ENCODE results near the gene KDM4B.

Gene KDM4B

DNA sequence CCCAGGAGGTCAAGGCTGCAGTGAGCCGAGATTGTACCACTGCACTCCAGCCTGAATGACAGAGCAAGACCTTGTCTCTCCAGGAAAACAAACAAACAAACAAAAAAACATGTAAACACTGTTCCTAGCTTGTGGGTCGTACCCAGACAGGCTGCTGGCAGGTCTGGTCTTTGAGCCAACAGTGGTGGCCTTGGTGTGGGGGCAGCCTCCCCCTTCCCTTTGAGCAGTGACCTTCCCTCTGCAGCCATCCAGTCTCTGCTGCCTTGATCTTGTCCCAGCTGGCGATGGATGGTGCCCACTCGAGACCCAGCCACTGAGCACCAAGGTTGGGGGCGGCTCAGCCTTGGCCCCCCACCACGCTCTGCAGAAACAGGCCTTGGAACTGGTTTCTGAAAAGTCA is 143.3 kb downstream of the KDM4B start:
- DNase-seq: no peak

DNA sequence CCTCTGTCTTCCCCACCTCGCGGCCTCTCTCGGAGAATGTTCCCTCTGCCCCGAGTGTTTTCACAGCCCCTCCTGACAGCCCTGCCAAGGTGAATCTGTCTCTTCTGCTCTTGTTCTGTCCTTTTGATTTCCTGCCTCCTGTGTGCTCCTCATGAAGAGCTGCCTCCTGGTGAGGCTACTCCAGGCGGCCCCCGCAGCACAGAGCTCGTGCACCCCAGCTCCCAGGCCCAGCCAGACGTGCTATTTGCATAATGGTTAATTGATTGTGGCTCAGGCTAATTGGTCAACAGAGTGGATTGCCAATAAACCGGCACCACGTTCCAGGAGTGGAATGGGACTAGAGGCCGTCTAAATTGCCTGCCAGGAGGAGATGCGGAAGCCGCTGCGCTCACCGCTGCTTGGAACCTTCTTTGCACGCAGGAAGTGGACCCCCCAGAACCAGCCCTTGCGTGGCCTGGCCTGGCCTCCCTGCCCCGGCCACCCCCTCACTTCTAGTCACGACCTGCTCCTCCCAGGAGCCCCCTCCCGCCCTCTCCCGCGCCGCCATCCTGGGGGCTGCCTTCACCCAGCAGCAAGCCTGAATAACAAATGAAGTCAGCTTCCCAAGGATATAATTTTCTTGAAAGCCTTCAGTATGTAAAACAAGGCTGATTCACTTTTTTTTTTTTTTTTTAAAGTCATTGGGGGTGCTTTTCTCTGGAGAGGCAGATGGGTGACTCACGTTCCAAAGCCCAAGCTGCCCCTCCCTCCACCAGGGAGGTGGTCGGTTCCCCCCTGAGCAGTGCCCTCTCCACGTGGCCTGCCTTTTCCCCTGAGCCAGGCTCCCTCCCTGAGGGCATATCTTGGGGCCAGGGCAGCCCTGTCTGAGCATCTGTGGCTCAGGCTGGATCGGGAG is 144.0 kb downstream of the KDM4B start:
- no peak for DNase-seq

DNA sequence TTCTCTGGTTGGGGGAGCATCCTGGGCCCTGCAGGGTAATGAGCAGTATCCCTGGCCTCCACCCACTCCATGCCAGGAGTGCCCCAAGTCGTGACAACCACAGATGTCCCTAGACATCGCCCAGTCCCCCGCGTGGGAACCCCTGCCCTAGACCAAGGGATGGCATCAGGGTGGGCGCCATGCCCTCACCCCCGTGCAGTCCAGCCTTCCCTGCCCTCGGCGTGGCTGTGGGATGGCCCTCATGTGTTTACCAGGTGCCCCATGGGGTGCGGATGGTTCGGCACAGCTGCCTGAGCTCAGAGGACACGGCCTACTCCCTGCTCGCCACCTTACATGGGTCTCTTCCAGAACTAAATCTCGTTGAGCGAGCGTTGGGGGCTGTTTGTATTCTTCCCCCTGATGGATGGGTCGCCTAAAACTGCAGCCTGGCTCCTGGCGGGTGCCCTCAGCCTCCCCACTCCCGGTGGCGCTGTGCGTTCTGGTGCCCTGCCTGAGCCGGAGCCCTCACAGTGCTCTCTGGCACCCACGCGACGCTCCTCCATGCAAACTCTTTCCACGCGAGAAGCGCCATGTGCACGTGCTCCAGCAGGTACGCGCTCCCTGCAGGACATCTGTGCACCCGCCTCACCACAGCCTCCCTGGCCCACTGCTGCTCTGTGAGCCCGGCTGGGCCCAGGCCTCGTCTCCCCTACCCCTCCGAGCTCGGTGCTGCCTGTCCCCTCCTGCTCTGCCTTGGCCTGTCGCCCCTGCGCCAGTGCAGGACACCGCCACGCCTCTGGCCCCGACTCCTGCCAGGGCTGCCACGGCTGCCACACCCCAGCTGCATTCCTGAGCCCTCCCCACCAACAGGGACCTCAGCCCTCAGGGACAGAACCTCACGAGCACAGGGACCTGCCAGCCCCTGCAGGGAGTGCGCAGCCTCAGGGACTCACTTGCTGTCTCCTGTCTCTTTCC is 145.0 kb downstream of the KDM4B start:
- no peak for DNase-seq

DNA sequence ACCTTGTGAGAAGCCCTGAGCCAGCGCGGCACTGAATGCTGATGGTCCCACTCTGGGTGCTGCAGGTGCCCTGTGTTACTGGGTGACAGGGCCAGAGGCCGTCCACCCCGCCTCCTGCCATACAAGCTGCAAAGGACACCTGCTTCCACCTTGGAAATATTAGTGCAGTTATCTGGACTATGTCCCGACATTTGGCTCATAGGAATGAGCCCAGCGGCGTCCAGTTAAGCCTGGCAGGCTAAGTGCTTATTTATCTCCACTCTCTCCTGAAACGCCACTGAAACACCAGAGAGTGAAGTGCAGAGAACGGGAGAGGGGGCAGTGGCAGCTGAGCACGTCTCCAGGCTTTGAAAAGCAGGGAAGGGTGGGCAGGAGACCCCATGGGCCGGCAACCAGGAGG is 145.8 kb downstream of the KDM4B start:
- DNase-seq: no peak

DNA sequence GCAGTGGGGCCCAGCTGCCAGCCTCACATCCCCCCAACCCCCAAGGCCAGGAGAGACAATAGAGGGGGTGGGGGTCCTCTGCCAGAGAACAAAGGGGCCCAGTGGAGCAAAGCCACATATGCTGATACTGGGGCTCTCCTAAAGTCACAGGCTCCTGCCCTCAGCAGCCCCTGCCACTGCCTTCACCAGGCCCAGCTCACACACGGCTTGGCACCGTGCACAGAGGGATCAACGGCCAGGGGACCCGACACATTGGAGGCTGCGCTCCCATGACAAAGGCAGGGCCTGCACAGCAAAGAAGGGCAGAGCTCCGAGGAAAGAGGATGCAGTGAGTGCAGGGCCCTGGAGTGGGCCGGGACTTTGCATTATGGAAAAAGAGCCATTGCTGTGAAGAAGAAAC is 146.4 kb downstream of the KDM4B start:
- no peak for DNase-seq

DNA sequence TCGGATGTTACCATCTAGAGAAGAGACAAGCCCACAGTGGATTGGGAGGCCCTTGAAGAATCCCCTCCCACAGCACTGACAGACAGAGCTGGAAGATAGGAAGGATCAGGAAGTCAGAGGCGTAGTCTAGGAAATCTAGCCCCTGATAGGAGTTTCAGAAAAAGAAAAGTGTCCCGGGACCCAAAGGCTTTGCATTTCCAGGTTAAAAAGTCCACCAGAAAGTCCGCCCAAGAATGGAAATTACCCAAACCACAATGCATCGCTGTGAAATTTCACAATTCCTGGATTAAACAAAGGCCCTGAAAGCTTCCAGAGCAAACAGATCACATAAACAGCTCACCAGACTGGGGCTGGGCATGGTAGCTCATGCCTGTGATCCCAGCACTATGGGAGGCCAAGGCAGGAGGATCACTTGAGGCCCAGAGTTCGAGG is 146.9 kb downstream of the KDM4B start:
- DNase-seq: no peak

DNA sequence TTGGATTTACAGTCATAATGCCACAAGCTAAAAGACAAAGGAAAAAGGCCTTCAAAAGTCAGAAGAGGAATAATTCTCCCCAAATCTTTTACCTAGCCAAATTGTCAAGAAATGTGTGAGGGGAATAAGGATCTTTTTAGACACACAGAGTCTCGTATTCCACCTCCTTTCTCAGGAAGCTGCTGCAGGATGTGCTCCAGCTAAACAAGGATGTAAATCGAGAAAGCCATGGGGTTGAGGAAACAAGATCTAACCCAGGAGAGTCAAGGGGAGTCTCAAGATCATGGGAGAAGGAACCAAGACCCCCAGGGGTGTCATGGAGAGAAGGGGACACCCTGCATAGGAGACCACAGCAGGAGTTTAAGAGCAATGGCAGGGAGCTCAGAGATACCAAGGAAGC is 147.4 kb downstream of the KDM4B start:
- no peak for DNase-seq

DNA sequence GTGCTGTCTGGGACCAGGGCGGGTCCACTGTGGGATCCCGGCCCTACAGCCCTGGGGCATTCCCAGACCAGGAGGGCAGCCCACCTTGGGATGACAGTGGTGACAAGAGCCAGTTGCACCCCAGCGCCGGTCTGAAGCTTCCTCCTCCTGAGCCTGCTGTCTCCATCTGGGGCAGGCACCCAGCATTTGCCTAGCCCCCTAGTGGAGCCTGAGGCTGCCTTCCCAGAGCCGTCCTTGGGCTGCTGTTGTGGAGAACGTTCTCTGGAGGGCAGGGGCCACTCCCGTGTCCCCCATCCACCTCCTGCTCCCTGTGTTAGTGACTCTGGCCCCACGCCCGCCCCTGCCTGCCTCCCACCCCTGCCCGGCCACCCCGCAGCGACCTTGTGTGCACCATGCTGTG is 148.5 kb downstream of the KDM4B start:
- DNase-seq: no peak

DNA sequence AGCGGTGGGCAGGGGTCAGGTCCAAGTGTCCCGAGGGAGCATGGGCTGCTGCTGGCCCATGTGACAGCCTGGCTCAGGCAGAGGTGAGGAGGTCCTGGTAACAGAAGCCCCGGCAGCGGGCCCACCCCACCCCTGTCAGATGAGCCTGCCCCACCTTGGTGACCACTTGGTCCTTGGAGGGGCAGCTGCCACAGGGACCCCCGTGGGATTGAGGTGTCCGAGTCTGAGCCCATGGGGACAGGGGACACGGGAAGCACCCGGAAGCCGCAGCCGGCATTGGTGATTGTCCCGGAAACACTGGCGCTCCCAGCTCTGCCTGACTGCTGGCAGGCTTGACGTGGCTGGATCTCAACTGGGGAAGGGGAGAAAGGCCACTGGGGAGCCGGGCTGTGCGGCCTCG is 149.1 kb downstream of the KDM4B start:
- no peak for DNase-seq

DNA sequence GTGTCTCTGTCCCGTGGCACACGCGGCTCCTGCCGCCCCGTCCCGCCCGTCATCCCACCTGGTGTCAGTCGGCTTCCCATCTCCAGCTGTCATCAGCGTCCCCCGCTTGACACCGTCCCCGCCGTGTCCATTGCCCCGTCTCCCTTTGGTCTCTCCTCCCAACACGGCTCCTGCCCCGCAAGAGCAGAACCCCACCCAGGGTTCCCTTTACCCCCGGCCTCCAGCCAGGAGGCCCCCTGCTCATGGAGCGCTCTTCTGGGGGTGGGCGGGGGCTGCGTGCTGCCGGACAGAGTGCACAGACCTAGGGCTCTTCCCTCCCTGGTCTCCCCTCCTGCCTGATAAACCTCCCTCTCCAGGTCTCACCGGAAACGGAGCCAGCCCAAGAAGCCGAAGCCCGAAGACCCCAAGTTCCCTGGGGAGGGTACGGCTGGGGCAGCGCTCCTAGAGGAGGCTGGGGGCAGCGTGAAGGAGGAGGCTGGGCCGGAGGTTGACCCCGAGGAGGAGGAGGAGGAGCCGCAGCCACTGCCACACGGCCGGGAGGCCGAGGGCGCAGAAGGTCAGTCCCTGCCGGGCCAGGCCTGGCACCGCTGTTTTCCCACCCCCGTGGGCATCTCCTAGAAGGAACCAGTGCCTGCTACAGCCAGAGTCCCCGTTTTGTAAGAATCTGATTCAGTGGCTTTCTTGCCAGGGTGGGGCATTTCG is 150.5 kb downstream of the KDM4B start:
- no peak for DNase-seq

DNA sequence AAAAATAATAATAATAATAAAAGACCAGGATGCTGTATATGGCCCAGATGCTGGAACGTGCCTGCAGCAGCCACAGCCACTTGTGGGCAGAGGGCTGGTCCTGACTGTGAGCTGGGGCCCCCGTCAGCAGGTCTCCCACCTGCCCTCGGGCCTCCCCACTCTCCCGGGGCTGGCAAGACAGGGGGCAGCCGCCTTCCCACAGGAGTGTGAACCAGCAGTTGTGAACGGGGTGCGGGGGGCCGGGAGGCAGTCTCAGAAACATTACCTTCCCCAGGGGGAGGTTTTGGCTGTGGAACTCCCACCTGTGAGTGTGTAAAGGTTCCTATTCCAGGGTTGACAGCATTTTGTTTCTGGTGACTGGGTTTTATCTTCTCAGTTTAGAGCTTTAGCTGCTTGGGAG is 151.4 kb downstream of the KDM4B start:
- DNase-seq: no peak

DNA sequence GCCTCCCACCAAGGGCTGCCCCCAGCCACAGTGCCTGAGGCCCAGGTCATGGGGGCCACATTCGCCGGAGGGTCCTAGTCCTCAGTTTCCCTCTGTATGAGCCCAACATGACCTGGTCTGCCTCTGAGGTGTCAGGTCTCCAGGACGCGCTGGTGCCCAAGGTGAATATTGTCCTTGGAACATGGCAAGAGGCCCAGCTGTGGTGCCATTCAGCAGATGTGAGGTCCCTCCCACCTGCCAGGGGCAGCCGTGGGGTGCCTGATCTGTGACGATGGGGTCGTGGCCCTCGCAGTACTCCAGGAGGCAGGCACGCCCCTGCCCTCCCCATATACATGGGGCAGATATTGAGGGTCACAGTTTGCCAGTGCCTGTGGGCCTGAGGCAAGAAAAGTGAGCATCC is 151.9 kb downstream of the KDM4B start:
- no peak for DNase-seq

DNA sequence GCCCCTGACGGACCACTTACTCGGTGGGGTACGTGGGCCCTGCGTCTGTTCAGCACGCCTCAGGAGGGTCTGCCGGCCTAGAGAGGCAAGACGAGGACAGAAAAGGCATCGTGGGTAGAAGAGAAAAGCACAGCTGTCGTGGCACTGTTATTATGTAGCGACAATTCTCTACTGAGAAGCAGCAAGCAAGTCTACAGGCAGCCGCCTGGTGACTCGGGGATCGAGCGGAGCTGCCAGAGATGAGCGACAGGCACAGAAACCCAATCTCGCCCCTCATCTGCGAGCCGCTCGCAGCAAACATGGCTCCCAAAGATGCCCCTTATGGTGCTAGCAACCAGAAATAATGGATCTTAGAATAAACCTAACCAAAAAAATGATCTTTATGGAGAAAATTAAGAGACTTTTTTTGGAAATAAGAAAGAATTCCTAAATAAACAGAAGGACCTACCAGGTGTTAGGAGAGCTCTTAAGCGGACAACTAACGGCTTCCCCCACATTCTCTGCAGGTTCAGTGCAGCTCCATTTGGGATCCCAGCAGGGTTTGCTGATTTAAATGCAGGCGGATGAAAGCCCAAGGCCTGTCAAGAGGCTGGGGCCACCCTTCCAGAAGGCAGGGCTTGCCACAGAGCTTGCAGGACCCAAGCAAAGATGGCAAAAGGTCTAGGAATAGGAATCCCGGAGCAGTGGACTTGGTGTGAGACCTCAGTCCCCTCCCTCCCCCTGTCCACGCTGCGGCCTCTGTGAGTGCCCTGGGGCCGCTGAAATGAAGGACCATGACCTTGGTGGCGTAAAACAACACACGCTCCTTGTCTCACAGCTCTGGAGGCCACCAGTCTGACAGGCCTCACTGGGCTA is 152.6 kb downstream of the KDM4B start:
- DNase-seq: no peak

DNA sequence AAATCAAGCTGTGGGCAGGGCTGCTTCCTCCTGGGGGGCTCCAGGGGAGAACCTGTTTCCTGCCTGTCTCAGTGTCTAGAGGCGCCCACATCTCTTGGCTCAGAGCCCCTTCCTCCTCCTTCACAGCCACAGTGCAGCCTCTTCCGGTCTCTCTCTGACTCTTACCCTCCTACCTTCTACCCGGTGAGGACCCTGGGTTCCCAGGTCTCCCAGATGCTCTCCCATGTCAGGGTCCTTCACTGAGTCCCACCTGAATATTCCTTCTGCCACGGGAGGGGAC is 153.1 kb downstream of the KDM4B start:
- no peak for DNase-seq

DNA sequence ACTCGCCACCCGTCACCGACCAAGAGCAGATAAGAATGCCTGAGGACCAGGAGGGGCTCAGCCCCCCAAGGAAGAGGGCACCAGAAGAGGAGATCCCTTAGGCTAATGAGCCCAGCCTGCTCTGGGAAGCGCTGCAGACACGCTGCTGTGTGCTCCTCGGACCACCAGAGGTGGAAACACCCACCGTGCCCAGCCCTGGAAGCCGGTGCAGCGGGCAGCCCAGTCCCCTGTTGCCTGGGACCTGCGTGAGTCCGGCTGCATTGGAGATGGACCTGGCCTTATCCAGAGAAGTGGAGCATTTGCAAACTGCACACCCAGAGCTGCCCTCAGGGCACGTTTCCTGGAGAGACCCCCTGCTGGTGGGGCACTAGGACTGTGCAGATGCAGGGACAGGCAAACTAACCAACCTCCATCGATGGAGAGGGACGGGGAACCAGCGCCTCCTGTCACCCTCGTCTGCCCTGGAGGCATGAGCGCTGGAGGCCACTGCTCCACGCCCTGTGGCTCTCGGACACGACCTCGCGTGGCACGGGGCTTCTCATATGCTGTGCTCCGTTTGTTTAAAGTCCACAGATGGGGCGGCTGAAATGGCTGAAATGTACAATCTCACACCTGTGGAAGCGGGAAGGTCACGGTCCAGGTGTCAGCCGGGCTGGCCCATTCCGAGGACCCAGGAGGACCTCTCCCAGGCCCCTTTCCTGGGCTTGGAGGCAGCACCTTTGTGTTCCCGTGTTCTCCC is 153.9 kb downstream of the KDM4B start:
- DNase-seq: no peak

DNA sequence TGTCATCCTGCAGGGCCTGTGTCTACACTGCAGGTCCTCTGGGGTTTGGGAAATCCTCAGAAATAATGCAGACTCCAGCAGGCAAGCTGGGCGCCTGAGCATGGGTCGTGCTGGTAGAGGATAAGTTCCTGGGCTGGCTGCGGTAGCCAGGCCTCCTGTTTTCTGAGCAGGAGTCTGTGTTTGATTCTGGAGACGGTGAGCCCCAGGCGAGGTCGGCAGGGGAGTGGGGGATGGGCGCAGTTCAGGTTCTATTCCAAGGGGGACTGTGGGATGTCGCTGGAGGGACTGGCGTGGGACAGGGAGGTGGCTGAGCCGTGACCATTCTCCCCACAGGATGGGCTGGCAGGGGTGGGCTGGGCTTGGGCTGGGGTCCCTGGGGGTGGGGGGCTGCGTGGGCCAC is 154.7 kb downstream of the KDM4B start:
- no peak for DNase-seq

DNA sequence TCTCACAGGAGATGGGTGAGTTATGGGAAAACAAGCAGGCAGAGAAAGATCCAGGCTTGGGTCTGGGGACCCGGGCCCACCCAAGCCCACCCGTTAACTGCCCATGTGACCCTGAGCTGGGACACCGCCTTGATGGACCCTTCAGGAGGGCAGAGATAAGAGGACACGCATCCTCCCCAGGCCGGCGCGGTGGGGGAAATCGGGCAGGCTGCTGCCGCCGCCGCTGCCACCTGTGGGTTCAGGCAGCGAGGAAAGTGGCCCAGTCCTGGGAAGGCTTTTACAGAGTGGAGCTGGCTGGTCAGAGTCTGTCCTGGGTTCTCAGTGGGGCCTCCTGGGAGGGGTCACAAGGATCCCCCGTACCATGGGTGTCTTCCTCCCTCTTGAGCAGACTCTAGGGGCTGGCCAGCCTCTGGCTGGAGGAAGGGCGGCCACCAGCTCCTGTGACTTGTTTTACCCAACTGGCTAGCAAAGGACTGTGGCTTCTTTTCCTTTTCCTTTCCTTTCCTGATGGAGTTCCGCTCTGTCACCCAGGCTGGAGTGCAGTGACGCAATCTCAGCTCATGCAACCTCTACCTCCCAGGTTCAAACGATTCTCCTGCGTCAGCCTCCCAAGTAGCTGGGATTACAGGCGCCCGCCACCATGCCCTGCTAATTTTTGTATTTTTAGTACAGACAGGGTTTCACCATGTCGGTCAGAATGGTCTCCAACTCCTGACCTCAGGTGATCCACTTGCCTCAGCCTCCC is 155.4 kb downstream of the KDM4B start:
- no peak for DNase-seq

DNA sequence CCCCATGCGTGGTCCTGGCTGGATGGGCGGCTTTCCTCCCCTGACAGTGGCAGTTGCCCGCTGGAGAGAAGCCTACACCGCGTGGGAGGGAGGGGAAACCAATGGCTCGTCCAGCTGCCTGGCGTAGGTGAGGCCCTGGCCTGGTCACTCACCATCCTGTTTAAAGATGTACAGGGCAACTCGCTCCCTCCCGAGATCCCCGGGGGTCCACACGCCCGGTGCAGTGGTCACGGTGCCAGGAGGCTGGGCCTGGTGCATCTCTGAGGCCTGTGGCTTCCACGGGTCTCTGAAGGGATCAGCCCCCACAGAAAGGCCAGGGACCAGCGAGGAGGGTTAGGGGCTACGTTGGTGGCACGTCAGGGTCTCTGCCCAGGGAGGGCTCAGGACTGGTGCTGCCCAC is 156.5 kb downstream of the KDM4B start:
- no peak for DNase-seq

DNA sequence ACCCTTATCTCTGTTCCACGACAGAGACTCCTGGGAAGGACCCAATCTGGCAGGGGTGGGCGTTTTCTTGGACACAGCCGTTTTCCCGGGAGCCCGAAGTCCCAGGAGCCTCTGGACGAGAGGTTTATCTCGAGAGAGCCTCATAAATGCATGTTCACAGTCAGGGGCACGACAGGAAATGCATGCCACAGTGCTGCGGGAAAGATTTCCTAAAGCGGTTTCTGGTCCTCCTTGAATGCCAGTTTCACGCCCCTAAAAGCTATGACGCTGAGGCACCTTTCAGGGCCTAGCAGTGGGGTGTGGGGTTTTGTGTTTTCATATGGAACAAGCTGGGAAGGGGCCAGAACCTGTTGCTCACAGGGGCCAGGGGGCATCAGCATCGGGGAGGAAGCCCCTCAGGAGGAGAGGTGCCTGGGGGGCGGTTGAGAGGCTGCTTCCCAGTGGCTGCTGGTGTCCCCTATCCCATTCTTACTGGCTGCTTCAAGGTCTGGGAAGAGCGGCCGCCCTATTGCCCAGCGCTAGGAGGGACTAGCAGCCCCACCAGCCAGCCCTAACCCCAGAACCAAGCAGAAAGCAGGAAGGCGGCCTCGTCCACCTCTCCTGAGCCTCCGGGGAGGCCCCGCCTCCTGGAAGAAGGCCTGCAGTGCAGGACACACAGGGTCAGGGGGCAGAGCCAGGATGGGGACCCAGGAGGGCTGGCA is 157.0 kb downstream of the KDM4B start:
- DNase-seq: no peak

DNA sequence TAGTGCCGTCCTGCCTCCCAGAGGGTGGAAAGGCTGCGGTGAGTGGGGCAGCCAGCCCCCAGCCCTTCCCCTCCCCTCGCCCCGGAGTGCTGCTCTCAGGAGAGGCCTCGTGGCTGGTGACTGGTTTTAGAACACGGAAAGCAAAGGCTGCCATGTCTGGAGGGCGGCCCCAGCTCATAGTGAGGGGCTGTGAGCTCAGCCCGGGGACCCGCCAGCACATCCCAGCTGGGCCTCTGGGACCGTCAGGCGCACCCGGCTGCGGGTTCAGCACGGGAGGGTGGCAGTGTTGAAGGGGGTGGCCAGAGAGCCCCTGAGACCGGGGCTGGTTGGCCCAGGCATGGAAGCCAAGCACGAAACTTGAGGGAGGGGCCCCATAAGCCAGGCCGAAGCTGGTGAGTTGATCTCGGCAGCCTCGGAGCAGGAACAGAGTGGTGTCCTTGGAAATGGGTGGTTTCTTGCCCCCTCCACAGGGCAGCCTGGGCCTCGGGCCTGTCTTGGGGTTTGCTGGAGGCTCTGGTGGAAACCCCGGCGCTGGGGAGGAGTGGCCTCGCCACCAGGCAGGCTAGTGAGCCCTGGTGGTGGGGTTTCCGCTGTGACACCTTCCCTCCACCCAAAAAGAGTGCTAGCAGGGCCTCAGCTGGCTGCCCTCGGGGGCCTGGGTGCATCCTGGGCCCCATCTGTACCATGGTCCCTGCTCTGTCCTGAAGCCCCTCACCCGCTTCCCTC is 157.7 kb downstream of the KDM4B start:
- DNase-seq: no peak
